HG02970 (cell line): ENCODE results near the gene ACTA2.

ENCODE experiments used
- ATAC-seq: cut with Tn5 transposase; IDR thresholded peaks from one replicate; pipeline ENCODE4 v1.9.1; 2021; ENCODE audit warnings: mild to moderate bottlenecking, moderate library complexity, moderate number of reproducible peaks; ENCODE audit not compliant: unreplicated experiment, low FRiP score

ACTA2 gene

DNA sequence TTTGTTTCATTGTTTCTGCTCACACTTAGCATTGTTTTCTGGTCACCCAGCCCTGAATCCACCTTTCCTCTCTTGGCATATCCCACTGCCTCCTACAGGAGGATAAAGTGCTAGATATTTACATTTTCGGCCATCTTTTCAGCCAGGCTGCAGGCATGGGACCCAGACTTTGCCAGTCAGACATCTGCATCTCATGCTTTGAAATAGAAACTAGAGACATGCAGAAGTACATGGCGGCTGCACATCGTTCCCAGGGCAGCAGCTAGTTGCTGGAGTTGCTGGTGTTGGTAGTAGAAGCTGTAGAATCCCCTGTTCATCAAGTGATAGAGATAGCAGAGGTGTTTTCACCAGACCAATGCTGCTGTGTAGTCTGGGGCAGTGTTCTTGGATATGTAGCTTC lies 53.8 kb downstream of the ACTA2 start:
- ATAC-seq: no peak

DNA sequence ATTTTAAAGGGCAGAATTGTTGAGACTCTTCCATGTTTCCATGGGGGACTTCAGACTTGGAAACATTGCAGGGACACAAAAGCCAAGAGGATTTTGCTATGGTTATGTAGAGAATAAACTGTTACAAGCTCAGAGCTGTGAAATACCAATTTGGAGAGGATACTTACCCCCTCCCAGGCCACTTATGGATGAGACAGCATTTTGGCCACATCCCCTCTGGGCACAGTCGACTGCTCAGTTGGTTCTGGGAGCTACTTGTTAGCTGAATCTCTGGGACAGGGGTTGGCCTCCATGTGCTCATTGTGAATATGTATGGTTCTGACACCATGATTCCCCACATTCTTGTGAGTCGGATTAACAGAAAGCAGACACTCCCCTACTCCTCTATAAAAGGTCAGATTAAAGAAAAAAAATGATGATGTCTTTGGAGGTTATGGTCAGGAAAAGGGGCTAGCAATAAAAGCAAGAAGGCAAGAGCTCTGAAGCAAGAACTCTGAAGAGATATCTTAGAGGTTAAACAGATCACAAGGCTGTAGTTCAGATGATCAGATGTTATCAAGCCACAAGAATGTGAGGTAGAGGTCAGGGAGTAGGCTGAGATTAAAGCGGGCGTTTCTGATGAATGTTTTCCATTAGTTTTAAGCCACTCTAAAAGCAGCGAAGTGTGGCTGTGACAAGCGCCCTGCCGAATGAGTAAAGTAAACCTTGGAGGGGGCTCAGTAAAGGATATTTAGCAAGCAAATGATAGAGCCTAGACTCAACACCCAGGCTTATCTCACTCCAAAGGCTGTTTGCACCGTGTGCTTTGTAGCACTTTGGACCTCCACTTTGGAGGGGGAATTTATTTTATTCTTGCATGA lies 55.3 kb downstream of the ACTA2 start:
- ATAC-seq: no peak

DNA sequence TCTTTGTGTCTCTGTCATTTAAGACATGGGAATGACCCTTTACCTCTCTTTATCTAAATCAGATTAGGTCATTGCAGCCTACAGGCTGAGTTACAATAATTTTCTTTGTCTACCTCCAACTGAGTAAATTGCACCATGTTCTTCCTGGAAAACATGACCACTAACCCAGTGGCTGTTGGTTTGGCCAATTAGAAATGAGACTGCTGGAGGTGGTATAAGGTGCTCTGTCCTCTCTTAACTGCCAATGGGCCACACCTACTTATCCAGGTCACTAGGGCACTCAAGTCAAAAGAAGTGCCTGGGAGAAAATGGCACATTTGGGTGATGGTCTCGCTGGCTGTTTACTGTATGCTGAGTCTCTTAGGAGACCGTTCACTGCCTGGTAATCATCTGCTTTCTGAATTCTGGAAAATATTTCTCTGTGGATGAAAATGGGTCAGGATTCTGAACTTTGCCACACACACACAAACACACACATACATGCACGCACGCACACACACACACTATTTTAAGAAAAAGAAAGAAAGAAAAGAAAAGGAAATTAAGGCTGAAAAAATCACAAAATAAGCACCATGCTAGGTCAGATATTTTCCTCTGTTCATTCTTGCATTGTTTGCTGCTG lies 56.1 kb downstream of the ACTA2 start:
- no peak for ATAC-seq

DNA sequence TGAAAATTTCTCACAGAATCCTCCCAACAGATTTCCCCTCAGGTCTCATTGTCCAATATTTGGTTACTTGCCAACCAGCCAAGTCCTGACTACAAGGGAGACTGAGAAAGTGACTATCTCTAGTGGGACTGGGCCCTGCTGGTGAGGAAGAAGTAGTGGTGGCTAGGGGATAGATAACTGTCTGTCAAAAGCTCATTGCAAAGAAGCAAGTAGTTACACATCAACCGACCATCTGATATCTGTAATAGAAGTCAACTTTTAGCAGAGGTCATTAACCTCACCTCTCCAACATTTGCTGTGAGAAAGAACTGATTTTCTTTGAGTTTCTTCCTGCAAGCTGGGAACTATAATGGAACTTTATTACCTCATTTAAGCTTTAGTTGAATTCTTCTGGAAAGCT lies 57.3 kb downstream of the ACTA2 start:
- no peak for ATAC-seq

DNA sequence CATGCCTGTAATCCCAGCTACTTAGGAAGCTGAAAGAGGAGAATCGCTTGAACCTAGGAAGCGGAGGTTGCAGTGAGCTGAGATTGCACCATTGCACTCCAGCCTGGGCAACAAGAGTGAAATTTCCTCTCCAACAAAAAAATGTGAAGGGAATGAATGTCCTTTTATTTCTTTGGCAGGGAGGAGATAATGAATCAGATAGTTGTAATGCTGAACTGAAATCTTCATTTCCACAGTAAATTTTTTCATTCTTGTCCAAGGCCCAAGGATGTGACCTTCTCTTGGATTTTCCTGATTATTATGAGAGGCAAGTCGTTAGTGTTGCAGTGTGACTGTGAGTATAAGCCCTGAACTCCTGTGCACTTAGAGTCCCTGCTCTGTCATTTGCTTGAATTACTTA lies 59.0 kb downstream of the ACTA2 start:
- no peak for ATAC-seq

DNA sequence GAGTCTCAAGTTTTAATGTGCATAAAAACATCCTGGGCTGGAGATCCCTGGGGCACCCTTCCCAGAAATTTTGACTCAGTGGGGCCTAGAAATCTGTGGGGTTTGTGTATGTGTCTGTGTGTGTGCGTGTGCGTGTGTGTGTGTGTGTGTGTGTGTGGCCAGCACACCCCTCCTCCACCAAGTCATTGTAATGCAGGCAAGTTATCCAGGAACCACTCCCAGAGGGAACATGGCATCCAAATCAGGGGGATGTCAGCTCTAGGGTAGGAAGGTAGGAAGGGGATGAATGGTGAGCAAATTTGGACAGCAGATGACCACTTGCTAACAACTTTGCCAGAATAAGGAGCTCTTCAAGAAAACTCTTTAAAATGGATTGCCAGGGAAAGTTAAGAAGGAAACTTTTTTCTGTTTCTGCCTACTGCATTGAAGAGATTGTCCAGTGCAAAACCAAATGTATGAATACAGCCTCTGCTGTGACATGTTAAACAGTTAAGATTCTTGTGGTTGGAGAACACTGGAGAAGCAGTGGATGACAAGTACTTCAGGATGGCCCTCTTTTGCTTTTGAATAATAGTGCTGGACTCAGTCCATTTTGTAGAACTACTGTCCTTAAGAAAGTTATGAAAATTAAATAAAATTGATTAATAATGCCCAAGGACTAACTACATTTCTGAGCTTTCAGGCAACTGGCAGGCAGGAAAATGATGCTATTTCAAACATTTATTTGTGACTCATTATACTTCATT lies 60.2 kb downstream of the ACTA2 start:
- no peak for ATAC-seq

DNA sequence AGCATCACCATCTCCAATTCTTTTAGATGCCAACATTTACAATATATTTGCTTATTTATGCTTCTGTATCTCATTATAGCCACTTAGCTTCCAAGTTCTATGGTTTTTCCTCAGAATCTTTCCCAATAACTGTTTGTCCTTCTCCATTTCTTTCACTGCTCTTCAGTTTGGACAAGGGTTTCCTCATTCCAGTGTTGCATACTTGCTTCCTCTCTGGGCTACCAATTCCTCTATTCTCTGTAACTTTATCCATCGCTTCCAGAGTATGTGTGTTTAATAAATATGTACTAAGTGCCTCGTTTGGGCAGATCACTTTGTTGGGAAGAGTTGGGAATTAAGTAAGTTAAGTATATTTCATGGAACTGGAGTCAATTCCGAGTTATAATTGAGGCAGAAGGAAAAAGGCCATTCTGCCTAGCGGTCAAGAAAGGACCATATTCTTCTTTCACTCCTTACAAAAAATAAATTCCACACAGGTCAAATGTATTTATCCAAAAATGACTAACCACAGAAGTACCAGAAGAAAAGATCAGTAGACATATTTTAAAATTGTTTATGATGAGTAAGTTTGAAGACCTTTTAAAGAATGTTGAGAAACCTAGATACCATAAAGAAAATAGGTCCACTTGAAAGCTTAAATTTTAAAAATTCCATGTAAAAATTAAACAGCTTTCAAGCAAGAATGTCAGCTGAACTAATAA lies 61.7 kb downstream of the ACTA2 start:
- ATAC-seq: no peak

DNA sequence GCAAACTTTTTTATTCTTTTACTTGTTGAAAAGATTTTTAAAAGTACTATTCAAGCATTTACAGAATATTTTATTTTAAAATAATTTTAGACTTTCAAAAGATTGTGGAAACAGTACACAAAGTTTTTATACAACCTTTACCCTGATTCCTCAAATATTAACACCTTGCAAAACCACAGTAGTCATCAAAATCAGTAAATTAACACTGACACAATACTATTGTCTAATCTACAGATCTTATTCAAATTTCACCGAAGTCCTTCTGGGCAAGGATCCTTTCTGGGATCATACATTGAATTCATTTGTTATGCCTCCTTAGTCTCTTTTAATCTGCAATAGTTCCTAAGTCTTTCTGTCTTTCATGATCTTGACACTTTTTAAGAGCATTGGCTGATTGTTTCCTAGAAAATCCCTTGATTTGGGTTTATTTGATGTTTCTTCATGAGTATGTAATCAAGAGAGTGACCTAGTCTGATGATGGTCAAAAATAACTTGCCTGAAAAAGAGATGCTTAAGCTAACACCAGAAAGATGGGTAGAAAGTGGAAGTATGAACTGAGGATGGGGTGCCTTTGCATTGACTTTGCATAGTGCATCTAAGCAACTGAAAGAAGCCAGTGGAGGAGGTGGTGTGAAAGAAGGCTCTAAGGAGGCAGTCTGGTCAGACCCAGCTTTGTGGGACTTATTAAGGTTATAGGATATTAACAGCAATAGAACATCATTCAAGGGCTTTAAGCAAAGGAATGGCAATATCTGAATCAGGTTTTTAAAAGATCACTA lies 62.8 kb downstream of the ACTA2 start:
- no peak for ATAC-seq

DNA sequence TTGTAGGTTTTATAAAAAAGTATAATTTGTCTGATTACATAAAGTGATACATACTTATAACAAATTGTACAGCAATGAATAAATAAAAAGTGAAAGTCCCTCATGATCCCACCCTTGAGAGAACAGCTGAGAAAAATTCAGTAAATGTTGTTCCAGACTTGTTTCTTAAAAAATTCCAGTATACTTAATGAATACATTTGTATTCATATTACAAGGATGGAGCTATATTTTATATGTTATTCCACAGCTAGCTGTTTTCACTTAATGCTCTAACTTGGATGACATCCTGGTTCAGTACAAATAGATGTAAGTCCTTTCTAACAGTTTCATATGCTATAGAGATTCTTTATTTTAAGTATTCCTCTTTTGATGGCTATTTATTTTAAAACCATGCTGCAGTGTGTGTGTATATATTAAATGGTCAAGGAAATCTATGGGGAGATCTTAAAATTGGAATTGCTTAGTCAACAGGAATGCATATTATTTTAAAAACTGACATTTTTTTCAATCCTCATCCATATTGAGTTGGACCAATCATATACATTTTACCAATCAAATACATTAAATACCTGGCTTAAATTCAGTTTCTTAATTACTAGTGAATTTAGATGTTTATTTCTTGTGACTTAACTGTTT lies 63.6 kb downstream of the ACTA2 start:
- ATAC-seq: no peak

DNA sequence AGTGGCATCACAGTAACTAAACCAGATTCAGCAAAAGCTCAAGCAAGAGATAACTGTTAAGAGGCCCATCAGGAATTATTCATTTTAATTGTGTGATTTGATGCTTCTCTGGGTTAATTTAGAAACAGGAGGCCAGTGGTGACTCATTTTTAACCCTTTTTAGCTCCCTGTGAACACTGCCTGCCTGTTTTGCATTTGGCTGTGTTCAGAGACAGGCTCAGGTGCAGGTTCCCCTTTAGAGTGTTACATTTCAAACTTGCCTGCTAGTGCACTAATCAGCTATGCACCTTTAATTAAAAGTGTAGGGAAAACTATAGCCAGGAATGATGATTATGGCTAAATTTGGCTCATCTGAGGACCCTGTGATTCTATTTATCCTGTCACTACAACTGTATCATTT lies 66.0 kb downstream of the ACTA2 start:
- no peak for ATAC-seq
